ENCODE data around the gene TAL2.
A peak's percentile ranks its signal among the peaks of the same experiment; 100 is the strongest.
"Not testable (repeated sequence)": the region's sequence is repeated elsewhere in the genome, so short reads cannot be mapped to it uniquely, and the experiment has no call there.

Gene TAL2

GRCh38 chr9:105673850-105674387 lies 11.7 kb downstream of the TAL2 start:
- no peak for DNase-seq (ENCODE audit: low read depth in 2 of 2)

- no peak for DNase-seq (ENCODE audit: low read depth in 2 of 2)
These were observed 14.2 kb downstream of the TAL2 start for GRCh38 chr9:105676351-105676923.

DNA sequence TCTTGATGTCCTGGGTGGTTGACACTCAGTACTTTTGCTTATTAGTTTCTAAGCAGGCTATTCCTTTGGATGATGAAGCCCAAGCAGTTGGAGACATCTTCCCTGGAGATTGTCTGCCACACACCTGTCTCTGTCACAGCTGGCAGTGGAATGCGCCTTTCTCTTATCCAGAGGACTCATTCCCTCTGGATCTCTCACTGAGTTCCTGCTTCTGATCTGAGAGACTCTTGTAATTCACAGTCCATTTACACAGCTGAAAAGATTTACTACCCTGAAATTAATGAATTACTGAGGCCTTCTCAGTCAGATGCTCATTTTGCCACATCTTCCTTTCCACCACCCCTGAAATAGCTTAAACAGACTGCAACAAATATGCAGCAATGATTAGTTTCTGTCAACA lies 15.9 kb downstream of the TAL2 start:
- DNase-seq (ENCODE audit: low read depth in 2 of 2): no peak

DNA sequence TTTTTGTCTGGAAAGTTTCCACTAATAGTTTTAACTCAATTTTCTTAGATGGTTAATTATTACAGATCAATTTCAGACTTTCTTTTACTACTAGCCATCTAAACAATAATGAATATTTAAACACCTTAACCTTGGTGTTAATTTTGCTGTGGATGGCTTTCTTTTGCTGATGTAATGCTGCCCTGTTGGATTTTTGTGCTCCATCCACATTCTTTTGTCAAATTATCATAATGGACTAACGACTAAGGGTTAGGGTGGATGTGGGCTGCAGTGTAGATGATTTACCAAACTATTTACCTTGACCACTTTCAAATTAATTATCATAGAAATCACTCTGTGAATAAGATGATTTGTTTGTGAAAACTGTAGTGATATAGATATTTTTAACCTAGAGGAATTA lies 16.5 kb downstream of the TAL2 start:
- DNase-seq (ENCODE audit: low read depth in 2 of 2): no peak

DNA sequence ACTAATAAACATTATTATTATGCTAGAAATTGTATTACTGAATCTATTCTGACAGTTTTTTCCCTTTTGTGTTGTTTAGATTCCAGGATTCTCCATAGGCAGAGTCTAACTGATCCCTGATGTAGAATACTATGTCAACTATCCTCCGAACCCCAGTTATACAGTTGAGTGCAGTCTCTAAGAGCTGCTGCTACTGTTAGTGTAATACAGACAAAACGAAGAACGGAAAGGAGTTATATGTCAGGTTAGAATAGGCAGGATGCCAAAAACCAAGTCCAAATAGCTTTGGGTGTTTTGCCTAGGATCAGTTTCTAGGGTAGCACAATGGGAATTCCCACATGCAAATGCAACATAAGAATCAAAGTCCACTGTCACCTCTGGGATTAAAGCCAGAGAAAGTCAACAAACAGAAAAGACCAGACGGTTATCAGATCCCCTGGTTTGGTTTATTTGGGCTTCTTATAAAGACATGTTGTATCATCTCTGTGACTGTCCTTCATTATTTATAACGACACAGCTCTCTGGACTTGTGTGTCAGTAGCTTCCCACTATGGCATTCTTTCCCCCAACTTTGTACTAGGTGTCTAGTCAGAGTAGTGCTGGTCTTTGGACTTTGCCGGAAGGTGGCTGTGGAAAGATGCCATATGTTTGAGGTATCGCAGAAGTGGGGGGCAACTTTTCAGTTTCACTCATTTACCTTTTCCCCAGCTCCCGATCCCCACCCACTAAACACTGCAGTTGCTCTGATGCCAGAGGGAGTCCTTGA lies 17.2 kb downstream of the TAL2 start:
- DNase-seq (ENCODE audit: low read depth in 2 of 2): no peak

- DNase-seq (ENCODE audit: low read depth in 2 of 2): no peak
These were observed 19.1 kb downstream of the TAL2 start for GRCh38 chr9:105681313-105681712.

- DNase-seq (ENCODE audit: low read depth in 2 of 2): no peak
These were observed 19.5 kb downstream of the TAL2 start for GRCh38 chr9:105681724-105682123.

GRCh38 chr9:105683688-105684275 lies 21.5 kb downstream of the TAL2 start:
- DNase-seq (ENCODE audit: low read depth in 2 of 2): no peak

GRCh38 chr9:105686936-105687335 lies 24.7 kb downstream of the TAL2 start:
- no peak for DNase-seq (ENCODE audit: low read depth in 2 of 2)

GRCh38 chr9:105690742-105691141 lies 28.5 kb downstream of the TAL2 start:
- DNase-seq (ENCODE audit: low read depth in 2 of 2): no peak

DNA sequence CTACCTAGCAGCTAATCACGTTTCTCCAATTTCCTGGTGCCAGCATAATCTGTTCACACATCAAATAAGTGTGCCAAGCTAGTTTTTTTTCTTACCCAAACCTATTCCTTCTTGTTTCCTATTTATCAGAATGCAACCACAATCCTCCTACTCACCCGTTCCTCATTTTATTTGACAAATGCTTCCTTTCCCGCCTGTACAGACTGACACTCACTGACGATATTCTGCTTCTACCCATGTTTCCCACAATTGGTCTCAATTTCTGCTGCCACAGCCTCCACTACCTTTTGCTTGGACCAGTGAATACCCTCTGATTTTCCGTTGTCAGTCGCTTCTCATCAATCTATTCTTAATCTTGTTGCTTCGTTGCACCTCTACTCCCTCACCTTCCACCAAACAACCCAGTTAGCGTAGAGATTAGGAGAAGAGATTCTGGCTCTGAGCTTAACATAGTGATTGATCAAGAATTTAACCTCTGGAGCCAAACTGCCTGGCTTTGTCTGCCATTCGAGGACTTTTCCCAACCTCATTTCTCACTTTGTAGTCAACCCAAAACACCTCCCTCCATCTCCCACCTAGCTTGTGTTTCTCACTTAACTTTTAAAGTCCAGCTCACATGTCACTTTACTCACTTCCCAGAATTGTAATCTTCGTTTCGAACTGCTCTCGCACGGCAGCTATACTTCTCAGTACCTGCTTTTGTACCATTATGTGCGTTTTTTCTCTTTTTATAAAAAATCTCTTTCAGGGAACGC lies 31.4 kb downstream of the TAL2 start:
- no peak for DNase-seq (ENCODE audit: low read depth in 2 of 2)

DNA sequence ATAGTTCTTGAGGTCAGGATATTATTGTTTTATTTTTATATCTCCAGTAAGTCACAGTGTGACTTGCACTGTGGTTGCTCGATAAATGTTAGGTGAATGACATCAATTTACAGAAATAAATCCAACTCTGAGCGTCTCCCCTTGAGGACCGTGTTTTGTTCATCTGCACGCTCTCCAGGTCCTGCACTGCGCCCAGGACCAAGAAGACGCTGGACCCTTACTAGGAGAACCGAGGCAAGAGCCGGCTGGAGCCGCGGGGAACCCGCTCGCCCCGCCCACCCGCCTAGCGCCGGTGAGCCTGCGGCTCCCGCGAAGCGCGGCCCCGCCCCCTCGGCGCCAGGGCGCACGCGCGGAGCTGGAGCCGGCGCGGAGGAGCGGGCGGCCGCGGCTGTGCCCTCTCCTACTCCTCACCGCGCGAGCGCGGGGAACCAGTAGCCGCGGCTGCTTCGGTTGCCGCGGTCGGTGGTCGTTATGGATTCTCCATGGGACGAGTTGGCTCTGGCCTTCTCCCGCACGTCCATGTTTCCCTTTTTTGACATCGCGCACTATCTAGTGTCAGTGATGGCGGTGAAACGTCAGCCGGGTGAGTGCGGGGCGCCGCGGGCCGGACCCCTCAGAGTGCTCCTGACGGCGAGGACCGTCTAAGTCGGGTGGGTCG lies 32.1 kb downstream of the TAL2 start, which contains the start of gene TMEM38B:
Gene TMEM38B, plus strand, starts transcription at position 352 of the 658 bp plus-strand sequence. Its CDS starts 120 bp downstream, at position 472.
- peak; percentile 49 to 54 for DNase-seq (ENCODE audit: low read depth in 2 of 2)

DNA sequence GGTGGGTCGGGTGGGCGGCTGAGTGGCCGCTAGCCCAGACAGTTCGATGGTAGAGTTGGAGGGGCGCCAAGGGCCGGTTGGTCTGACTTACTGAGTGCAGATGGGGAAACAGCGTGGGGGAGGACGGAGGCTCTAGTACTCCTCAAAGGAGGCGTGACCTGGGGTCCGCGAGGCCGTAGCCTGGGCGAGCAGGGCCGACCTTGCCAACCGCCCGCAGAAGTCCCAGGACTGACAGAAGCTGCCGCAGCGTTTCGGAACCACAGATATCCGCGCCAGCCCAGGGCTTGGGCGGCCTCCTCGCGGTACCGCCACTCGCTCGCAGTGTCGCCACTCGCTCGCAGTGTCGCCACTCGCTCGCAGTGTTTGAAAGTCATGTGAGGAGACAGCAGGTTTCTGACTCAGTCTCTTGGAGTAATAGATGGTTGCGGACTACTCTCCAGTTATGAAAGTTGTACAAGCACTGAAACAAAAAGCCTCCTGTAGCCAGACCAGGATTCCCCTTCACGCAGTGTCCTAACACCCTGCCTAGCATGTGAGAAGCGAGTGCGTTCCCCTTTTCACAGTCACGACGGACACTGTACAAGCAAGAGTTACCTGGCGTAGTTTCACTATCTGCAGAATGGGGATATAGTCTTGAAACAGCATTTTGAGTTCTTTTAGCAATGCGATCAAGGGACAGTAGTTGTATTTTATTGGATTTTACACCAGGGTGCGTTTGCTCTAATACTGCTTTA lies 32.8 kb downstream of the TAL2 start:
- DNase-seq (ENCODE audit: low read depth in 2 of 2): peak; percentile 19 to 20

GRCh38 chr9:105696219-105696793 lies 34.0 kb downstream of the TAL2 start:
- no peak for DNase-seq (ENCODE audit: low read depth in 2 of 2)

- no peak for DNase-seq (ENCODE audit: low read depth in 2 of 2)
These were observed 35.6 kb downstream of the TAL2 start for GRCh38 chr9:105697871-105698270.

DNA sequence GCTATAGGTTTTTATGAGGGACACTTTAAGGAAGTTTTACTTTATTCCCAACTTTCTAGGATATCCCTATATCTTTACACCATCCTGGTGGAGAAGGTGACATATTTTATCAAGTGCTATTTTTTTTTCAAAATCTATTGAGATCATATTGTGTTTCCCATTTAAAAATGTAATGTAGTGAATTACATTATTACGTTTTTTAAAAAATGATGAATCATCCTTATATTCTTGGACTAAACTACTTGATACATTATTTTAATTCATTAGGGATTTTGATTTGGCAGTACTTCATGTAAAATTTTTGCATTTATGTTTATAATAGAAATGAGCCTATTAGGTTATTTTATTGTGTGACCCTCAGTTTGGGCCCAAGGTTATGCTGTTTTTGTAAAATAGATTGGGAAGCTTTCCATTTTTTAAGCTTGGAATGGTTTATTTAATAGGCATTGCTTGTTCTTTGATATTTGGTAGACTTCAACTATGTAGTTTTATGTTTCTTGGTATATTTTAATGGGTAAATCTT lies 36.2 kb downstream of the TAL2 start:
- DNase-seq (ENCODE audit: low read depth in 2 of 2): no peak

- DNase-seq (ENCODE audit: low read depth in 2 of 2): no peak
These were observed 38.4 kb downstream of the TAL2 start for GRCh38 chr9:105700668-105701067.

DNA sequence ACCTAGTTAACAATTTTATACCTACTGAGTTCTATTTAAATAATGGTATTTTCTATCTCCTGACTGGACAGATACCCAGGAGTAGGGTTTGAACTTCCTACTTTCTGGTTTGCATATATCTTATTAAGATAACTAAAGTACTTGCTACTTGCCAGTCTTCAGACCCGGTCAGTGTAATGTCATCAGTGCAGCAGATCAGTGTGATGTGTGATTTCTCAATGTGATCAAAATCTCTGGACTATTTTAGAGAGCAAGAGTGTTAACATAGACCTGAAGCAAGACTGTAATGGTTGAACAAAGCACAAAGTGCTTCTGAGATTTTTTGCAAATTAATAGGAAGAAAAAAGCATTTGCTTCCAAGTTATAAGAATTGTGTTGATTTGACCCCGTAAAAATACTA lies 38.9 kb downstream of the TAL2 start:
- no peak for DNase-seq (ENCODE audit: low read depth in 2 of 2)

GRCh38 chr9:105702207-105702606 lies 40.0 kb downstream of the TAL2 start:
- DNase-seq (ENCODE audit: low read depth in 2 of 2): no peak

GRCh38 chr9:105703638-105704037 lies 41.4 kb downstream of the TAL2 start:
- not testable (repeated sequence) for DNase-seq (ENCODE audit: low read depth in 2 of 2)

Data from stimulated activated CD8-positive, alpha-beta memory T cell treated with anti-CD3 and anti-CD28 coated beads, Interleukin-7, amount 100 ng/mL, for 1 hour (primary cell).